LoVo (cell line): ENCODE measurements around the gene ZNF276.
A peak's percentile ranks its signal among the peaks of the same experiment; 100 is the strongest.
"Not testable (repeated sequence)": the region's sequence is repeated elsewhere in the genome, so short reads cannot be mapped to it uniquely, and the experiment has no call there.

Source experiments
- DNase-seq: peaks from one replicate; pipeline ENCODE4 v3.0.0-alpha.2; 2016; ENCODE audit warnings: low spot score

Gene ZNF276

DNA sequence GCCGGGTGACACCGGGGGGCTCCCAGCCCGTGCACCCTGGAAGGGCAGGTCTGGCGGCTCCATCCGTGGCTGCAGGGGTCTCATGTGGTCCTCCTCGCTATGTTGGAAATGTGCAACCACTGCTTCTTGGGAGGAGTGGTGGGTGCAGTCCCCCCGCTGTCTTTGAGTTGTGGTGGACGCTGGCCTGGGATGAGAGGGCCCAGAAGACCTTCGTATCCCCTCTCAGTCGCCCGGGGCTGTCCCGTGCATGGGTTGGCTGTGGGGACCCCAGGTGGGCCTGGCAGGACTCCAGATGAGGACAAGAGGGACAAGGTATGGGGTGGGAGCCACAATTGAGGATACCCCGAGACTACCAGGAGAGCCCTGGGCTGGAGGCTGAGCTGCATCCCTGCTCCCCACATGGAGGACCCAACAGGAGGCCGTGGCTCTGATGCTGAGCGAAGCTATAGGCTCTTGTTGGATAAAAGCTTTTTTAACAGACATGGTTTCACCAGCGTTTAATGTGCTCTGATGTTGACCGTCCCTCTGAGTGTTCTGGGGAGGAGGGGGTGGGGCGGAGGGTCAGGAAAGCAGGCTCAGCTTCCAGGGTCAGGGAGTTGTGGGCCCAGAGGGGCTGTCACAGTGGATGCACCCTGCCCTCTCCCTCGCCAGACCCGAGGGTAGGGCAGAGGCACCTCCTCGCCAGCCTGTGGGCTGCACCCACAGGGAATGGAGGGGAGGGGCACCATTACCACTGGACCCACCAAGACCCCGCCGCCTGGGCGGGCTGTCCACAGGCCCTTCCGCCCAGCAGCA is 25.3 kb upstream of the ZNF276 start:
- no peak for DNase-seq

DNA sequence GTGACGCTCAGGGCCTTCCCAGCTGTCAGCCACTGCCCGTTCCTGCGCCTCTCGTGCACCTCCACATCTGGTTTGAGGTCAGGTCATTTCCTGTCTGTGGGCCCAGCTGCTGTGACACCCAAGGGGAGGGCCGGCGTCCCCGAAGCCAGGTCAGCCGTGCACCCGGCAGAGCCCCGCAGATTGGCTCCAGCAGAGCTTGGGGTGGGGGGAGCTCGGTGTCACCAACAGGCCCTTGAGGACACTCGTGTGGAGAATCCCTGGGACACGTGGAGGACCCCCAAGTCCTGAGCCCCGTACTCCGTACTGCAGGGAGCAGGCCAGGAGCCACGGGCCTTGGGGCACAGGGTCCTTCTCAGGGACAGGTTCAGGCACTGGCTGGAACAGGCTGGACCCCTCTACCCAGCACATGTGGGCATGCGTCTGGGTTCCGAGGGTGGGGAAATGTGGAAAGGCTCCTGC is 24.6 kb upstream of the ZNF276 start:
- no peak for DNase-seq

DNA sequence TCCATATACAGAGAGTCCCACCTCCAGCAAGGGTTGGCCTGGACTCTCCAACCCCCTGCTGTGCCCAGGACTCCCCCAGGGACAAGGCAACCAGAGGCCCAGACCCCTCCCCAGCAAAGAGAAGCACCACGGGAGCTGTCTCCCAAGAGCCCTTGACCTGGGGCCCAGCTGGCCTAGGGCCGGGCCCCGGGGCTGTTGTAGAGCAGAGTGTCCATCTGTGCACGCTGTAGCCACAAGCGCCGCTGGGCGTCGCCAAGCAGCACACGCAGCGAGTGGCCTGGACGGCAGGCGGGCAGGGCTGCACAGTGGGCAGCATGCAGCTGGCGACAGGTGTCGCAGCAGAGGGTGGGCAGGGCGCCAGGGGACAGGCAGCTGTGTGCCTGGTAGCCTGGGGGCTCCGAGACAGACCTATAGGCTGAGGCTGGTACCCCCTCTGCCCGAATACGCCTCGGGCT is 24.1 kb upstream of the ZNF276 start:
- DNase-seq: no peak

DNA sequence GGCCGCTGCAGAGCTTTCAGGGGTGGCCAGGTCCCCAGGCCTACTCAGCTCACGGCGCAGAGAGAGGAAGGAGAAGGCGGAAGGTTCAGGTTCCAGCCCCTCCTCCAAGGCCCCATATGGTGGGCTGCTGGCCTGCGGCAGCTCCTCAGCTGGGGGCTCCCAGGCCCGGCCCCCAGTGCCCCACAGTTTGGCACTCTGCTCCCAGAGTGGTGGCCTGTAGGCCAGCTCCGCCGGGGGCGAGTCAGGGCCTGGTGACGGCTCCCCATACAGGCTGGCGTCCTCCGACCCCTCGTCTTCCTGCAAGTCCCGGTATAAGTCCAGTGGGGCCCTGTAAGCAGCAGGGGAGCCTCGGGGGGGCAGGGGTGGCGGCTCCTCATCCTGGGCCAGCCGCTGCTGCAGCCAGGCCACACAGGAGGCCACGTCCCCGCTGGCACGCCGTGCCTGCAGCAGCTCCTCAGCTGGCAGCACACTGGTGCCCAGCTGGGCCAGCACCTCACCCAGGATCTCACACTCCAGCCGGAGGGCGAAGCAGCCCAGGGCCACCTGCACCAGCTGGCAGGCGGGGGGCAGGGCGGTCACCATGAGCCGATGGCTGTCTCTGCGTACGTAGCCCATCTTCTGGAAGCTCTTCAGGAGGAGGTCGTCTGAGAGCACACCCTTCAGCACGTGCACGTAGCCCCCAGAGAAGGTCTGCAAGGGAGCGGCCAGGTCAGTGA is 23.6 kb upstream of the ZNF276 start:
- DNase-seq: no peak

DNA sequence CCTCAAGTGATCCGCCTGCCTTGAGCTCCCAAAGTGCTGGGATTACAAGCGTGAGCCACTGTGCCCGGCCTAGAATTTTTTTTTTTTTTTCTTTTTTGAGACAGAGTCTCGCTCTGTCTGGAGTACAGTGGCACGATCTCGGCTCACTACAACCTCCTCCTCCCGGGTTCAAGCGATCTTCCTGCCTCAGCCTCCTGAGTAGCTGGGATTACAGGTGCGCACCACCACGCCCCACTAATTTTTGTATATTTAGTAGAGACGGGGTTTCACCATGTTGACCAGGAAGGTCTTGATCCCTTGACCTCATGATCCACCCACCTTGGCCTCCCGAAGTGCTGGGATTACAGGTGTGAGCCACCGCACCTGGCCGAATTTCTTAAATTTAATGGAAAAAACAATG is 22.6 kb upstream of the ZNF276 start:
- DNase-seq: not testable (repeated sequence)

DNA sequence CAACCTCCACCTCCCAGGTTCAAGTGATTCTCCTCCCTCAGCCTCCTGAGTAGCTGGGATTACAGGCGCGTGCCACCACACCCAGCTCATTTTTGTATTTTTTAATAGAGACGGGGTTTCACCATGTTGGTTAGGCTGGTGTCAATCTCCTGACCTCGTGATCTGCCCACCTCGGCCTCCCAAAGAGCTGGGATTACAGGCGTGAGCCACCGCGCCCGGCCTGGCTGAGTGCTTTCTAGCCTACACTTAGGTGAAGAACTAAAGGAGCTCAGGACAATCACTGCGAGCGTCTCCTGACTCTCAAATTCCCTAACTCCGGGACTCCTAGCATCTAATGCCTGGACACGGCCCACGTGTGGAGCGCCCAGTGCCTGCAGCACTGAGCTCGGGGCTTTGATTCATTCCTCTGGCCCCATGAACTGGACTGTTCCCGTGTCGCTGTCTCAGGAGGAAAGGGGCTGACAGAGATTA is 21.7 kb upstream of the ZNF276 start:
- DNase-seq: not testable (repeated sequence)

DNA sequence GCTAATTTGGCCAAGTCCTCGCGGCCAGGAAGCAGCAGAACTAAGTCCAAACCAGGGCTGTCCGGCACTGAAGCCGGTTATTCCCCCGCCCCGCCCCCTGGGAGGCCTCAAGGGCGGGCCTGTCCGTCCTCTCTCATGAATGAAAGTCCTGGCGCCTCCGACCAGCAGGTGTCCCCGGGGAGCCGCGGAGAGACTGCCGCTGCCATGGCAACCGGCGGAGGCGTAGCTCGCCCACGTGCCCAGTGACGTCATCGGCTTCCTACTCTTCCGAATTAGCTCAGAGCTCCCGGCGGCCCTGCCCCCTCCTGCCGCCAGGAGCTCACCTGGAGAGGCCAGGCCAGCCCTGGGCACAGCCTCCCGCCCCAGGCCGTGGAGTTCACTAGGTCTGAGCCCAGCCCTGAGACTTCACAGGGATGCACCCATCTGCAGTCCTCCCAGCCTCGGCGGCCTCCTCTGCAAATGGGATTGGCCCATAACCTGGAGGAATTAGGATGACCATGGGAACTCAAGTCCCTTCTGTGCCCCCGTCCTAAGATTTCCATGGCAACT is 21.2 kb upstream of the ZNF276 start:
- DNase-seq: peak; percentile 100

DNA sequence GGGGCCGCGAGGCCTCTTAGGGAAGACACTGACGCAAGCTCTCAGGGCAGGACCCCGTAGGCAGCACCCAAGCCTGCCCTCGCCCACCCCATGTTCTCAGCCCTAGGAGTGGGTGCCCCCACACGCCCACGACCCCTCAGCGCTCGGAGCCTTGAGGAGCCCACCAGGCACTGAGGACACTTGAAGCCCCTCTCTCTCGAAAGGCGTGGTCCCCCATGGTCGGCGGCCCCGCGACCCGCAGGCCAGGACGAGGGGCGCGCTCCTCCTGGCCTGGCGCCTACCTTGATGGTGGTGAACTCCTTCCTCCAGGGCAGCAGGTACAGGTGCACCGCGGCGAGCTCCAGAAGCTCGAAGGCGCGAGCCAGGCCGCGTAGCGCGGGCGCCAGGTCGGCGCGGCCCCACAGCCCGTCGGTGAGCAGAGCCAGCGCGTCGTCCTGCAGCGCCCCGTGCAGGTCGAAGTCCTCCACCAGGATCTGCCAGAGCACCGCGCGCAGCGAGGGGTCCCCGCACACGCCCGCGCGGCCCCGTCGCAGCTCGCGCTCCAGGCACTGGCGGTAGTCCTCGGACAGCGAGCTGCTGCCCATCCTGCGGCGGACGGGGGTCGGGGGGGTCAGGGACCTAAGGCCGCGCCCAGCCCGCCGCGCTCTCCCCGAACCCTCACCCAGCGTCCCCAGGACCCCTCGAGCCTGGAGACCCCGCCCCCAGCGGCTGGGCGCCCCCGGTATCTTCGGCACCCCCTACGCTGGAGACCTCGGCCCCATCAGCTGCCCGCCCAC is 20.5 kb upstream of the ZNF276 start:
- DNase-seq: peak; percentile 41

DNA sequence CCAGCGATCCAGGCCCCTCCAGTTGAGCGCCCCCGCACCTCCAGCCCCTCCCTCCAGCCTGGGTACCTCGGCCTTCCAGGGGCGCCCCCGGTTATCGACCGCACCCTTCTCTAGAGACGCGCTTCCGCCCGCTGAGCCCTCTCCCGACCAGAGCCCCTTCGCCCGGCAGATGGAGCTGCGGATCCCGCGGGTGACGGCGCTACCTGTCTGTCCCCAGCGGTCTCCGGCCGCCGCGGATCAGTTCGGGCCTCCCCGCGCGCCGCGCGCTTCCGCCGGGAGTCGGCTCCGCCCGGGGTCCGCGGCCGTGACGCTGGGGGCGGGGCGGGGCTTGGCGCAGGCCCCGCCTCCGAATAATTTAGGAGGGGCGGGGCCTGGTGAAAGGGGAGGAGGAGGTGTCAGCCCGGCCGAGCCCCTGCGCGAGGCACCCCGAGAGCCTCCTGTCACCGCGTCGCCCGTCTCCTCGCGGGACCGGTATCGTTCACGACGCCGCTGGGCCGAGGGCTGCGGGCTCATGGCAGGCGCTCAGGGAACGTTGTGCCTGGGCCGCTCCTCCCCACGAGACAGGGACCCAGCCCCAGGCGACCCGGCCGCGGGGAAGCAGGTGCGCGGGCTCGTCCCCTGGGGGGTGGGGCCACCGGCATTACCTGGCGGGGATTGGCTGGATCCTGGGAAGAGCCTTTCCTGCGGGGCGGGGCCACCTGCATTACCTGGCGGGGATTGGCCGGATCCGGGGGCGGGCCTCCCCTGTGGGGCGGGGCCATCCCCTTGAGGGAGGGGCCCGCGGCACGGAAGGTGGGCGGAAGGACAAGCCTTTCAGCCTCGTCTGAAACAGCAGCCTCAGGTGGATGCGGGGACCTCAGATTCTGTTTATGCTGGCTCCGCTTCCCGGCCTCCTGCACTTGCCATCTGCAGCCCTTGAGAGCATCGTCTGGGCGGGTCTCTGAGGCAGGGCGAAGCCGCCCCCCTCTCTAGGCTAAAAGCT is 19.6 kb upstream of the ZNF276 start, which contains the start of gene SPATA2L:
Gene SPATA2L, minus strand, starts transcription at position 281 of the 982 bp plus-strand sequence. CDS start 473 bp downstream, outside the sequence.
- DNase-seq: peak; percentile 96

DNA sequence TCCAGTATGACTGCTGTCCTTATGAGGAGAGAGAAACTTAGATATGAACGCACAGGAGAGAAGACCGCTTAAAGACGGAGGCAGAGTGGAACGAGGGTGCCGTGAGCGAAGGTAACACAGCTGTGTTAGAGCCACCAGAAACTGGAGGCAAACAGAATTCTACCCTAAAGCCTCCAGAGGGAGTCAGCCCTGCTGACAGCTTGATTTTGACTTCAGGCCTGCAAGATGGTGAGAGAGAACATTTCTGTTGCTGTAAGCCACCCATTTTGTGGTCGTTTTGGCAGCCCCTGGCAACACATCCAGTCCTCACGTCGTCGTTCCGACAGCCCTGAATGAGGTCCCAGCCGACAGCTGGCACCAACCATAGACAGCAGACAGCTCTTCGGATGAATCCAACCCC is 17.1 kb upstream of the ZNF276 start:
- no peak for DNase-seq

DNA sequence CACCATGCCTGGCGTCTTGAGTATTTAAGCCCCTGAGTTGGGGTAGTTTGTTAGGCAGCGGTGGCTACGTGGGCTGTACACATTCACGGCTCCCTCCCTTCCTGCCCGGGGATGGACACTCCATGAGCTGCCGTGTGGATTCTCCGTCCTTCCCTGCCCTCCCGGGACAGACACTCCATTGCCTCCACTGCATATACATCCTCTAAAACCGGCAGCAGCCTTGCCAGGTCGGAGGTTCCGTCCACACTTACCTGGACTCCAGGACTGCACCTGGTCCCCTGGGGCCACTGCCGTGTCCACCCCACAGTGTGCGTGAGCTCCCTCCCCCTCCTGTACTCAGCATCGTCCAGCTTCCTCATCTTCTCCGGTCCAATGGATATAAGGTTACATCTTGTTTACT is 16.3 kb upstream of the ZNF276 start:
- DNase-seq: no peak

DNA sequence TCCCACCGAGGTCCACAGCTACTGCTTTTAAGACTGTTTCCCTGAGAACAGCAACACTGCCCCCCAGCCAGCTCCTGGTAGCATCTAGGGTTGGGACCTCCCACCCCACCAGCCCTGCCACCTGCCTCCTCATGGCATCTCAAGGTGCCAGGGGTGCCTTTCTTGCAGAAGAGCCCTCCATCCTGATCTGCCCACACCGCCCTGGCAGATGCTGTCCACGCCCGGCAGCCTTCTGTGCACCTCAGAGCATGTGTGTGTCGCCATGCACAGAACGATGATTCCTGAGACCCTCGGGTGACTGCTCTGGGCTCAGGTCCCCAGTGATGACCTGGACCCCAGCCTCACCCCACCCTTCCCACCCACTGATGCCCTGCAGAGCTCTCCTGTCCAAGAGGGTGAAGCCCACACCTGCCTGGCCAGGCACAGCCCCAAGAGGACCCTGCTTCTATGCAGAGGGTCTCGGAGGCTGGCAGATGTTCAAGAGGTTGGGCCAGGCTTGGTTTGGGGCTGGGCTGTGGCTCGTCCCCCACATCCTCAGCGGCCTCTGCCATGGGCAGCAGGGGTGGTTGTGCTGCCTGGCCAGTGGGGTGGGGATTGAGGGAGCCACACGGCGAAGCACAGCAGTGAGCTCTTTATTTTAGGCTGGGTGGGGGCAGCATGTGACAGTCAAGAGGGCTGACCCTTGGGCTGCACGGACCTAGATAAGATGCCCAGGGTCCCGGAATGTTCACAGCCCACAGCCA is 14.6 kb upstream of the ZNF276 start:
- no peak for DNase-seq

DNA sequence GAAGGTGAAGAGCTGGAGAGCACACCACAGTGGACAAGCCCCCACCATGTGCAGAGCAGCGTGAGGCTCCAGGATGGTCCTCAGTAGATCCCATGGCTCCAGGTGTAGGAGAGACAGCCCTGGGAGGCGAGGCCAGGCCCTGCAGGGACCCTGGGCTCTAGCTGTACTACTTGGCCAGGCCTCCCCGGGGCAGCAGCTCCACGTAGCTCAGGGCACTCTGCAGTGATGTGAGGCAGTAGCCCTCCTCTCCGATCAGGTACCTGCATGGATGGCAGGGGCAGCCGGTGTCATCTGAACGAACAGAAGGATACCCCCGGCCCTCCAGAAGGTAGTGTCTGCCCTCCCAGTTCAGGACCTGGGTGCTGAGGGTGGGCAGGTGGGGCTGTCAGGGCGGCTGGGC is 13.6 kb upstream of the ZNF276 start:
- no peak for DNase-seq

DNA sequence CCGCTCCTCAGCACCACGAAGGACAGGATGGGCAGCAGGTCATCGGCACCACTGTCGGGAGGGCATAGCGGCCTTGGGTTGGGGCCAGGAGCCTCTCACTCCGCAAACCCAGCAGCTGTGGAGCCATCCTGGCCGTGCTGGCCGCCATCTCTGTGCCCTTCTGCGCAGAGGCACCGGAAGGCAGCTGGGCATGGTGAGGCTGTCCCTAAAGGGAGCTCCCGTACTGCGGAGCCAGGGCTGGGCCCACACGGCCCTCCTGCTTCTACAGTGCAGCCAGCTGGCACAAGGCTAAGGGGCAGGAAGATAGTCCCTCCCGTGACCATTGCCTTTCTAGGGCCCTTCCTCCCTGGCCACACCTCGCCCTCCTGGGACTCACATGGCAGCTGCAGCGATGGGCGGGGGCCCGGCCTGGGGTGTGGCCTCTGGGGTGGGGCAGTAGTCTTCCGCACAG is 12.8 kb upstream of the ZNF276 start:
- DNase-seq: no peak

DNA sequence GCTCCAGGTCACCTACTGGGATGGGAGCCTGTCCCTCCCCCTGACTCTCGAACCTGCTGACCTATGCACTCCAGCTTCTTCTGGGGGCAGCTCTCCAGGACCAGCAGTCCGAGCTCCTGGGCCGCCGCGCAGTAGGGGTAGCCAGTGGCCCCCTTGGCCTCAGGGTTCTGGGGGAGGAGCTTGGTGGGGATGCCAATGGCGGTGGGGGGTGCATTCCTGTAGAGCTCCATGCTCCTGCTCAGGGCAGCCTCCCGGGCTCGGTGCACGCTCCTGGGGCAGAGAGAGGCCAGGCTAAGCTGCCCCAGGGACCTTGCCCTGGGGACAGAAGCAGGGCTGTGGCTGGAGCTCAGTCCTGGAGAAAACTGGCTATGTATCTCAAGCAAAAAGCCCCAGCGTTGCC is 12.2 kb upstream of the ZNF276 start:
- no peak for DNase-seq

DNA sequence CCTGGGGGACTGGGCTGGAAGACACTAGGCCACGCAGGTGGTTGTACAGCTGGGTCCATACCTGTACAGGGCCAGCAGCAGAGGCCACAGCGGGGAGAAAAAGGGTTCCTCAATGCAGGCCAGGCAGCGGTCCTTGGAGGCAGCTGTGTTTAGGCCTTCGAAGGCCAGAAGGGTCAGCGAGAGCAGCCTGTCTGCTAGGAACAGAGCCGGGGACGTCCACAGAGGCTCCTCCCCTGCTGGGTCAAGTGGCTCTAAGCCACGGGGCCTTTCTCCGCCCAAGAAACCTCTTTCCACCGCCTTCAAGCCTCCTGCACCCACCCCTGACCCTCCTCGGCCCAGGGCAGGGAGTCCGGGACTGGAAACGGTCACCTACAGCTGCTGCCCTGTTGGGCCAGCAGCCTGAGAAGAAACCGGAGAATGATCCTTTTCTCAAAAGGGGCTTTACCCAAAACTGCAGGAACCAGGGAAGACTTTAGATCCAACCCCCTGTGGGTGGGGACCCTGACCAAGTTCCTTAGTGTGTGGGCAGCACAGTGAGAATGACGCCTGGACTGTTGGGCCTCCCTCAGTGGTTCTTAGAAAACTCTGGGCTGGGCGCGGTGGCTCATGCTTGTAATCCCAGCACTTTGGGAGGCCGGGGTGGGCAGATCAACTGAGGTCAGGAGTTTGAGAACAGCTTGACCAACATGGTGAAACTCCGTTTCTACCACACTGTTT is 11.5 kb upstream of the ZNF276 start:
- DNase-seq: no peak

DNA sequence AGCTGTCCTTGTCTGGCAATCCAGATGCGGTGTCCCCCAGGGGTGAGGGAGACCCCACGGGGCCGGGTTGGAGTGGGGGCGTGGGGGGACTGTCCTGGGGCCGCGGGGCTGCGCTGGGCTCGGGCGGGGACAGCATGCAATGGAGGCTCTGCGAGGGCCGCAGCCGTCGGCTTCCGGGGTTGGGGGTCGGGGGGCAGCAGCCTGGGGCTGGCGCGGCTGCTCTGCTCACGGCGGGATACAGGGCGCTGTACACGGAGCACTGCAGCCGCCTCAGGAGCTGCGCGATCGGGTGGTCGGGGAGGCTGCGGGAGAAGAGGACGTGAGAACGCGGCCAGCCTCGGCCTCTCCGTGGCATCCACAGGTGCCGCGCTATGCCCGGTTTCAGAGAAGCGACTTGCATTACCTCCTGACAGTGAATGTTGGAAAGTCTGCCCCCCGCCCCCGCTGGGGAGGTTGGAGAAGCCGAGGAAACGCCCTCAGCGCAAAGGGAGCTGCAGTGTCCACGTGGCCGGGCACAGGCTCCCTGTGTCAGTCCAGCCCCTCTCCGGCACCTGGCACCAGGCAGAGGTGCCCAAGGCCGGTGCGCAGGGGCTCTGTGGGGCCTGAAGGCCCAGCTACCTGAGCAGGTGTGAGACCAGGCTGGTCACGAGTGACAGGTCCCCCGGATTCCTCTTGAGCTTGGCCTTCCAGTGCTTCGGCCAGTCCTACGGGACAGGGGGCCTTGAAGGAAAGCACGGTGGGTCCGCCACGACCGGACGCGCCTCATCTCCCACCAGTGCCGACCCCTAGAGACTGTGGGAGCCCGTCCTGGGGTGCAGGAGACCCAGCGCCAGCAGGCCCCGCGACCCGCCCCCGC is 10.4 kb upstream of the ZNF276 start:
- DNase-seq: no peak

DNA sequence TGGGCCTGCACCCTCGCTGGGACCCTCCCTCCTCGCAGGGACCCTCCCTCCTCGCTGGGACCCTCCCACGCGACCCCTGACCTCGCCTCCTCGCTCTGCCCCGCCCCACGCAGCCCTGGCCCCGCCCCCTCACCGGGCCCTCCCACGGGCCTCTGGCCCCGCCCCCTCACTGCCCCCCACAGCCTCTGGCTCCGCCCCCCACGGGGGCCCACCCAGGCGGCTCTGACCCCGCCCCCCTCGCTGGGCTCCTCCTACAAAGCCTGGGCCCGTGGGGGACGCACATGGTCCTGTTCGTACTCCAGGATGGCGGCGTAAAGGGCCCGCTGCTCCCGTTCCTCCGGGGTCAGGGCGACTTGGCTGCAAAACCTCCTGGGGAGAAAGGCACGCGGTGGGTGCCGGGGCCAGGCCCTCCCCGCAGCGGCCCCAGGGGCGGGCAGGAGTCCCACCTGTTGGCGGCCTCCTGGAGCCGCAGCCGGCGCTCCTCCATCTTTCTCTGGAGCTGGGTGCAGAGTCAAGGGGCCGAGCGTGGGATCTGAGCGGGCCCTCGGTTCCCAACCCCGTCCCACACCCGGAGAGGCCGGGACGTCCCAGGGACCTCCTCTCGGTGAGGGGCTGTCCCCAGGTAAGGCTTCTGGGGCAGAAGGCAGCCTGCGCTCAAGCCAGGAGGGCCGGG is 9.6 kb upstream of the ZNF276 start:
- peak; percentile 79 for DNase-seq
